GM12891 (cell line): ENCODE measurements around the gene LRRC19.

Experiments
- POLR2A ChIP-seq: IDR thresholded peaks from 2 replicates; pipeline ENCODE4 v1.6.1; 2011; ENCODE audit warnings: low read depth, low read length, control low read depth
- POLR2AphosphoS5 ChIP-seq: IDR thresholded peaks from 2 replicates; pipeline ENCODE4 v1.6.1; 2011; ENCODE audit warnings: low read depth, low read length, control low read depth
- TAF1 ChIP-seq: IDR thresholded peaks from 2 replicates; pipeline ENCODE4 v1.6.1; 2011; ENCODE audit warnings: low read depth, low read length, control low read depth

DNA sequence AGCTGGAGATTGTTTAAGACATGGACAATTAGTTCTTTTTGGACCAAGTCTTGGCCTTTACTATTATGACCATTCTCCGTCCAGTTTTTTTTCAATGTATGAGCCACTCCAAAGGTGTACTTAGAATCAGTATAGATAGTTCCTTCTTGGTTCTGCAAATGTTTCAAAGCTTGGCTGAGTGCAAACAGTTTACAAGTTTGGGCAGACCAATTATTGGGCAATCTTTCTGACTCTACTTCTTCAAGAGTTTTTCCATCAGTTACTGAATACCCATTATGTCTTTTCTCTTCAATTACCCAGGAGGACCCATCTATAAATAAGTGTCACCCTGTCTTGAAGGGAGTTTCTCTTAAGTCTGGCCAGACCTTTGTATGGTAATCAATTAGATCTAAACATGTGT lies 33.8 kb downstream of the LRRC19 start:
- no peak for TF ChIP-seq POLR2AphosphoS5
- TF ChIP-seq TAF1, result no peak
- no peak for TF ChIP-seq POLR2A
